Thoracic aorta (tissue), 2 donors: ENCODE measurements around the gene SLC23A2. TPM values are rescaled to one million over a fixed set of nuclear protein-coding genes. Genes with fewer than 3 reads are reported as not detected.

Experiments used
- ATAC-seq: fragments of 150-250 bp; one replicate; pipeline ENCODE4 v1.8.0; 2017; ENCODE audit warnings: low read depth; ENCODE audit not compliant: insufficient number of reproducible peaks, low FRiP score
- DNase-seq: peaks from one replicate; pipeline ENCODE4 v3.0.0-alpha.2; 2020; ENCODE audit warnings: low spot score
- H3K27ac ChIP-seq, 2 donors: fragments of 200-600 bp; sonication (generic); 1 replicate in 1 of 2; 2 replicates in 1 of 2; pipeline ENCODE4 v1.5.1; 2016; ENCODE audit warnings: mild to moderate bottlenecking in 2 of 2, moderate library complexity in 2 of 2
- H3K27me3 ChIP-seq: fragments of 200-600 bp; sonication (generic); replicated peaks from 2 replicates; pipeline ENCODE4 v1.6.0; 2016; ENCODE audit warnings: mild to moderate bottlenecking; ENCODE audit not compliant: insufficient read depth
- H3K36me3 ChIP-seq: fragments of 200-600 bp; sonication (generic); one replicate; pipeline ENCODE4 v1.5.1; 2016
- H3K4me1 ChIP-seq, 2 donors: fragments of 200-600 bp; sonication (generic); 1 replicate in 1 of 2; 2 replicates in 1 of 2; pipeline versions ENCODE4 v1.5.1 to v1.6.0; 2016; ENCODE audit warnings: low read depth in 2 of 2, mild to moderate bottlenecking in 1 of 2; ENCODE audit not compliant: control insufficient read depth in 1 of 2
- H3K4me3 ChIP-seq: fragments of 200-600 bp; sonication (generic); 2 replicates; pipeline ENCODE4 v1.5.1; 2016; ENCODE audit warnings: mild to moderate bottlenecking
- H3K9me3 ChIP-seq: fragments of 200-600 bp; sonication (generic); 2 replicates; pipeline ENCODE4 v1.5.1; 2016
- total RNA-seq, 2 donors: library from RNA; depleted of rRNA; stranded (reverse); fragments of >200 nt; gene quantifications; one replicate each; pipeline versions ENCODE4 v1.1.0 to v1.2.3, GENCODE V29; 2016
- TF ChIP-seq, protein P1 (sequence below): fragments of 200-600 bp; sonication (generic); IDR thresholded peaks from one replicate; pipeline ENCODE4 v1.5.1; 2019; ENCODE audit warnings: antibody characterized with exemption

SLC23A2 gene
- total RNA-seq, 2 donors from 2014 or later: 32.1 to 51.9 TPM

DNA sequence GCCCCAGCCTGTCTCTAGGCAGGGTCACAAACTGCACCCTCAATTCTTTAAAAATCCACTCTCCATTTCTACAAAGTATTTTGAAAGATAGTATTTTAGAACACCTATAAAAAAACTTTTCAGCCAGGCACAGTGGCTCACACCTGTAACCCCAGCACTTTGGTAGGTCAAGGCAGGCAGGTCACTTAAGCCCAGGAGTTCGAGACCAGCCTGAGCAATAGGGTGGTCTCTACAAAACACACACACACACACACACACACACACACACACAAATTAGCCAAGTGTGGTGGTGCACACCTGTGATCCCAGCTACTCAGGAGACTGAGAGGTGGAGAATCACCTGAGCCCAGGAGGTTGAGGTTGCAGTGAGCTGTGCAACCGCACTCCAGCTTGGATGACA, 30.2 kb downstream of the SLC23A2 start:
- Histone ChIP-seq H3K4me3 (no peak overlapping the region), H3K36me3 (peaks cover 2% of the 10 kb centered on the region), H3K27me3 (no peaks in the 10 kb centered on the region), H3K9me3 (no peaks in the 10 kb centered on the region), H3K27ac (no peak overlapping the region), H3K4me1 (peaks cover 8 to 19% of the 10 kb centered on the region in 2 donors)
- DNase-seq (no peak), ATAC-seq (no peak)
- TF ChIP-seq, protein P1, sequence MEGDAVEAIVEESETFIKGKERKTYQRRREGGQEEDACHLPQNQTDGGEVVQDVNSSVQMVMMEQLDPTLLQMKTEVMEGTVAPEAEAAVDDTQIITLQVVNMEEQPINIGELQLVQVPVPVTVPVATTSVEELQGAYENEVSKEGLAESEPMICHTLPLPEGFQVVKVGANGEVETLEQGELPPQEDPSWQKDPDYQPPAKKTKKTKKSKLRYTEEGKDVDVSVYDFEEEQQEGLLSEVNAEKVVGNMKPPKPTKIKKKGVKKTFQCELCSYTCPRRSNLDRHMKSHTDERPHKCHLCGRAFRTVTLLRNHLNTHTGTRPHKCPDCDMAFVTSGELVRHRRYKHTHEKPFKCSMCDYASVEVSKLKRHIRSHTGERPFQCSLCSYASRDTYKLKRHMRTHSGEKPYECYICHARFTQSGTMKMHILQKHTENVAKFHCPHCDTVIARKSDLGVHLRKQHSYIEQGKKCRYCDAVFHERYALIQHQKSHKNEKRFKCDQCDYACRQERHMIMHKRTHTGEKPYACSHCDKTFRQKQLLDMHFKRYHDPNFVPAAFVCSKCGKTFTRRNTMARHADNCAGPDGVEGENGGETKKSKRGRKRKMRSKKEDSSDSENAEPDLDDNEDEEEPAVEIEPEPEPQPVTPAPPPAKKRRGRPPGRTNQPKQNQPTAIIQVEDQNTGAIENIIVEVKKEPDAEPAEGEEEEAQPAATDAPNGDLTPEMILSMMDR: no peak

DNA sequence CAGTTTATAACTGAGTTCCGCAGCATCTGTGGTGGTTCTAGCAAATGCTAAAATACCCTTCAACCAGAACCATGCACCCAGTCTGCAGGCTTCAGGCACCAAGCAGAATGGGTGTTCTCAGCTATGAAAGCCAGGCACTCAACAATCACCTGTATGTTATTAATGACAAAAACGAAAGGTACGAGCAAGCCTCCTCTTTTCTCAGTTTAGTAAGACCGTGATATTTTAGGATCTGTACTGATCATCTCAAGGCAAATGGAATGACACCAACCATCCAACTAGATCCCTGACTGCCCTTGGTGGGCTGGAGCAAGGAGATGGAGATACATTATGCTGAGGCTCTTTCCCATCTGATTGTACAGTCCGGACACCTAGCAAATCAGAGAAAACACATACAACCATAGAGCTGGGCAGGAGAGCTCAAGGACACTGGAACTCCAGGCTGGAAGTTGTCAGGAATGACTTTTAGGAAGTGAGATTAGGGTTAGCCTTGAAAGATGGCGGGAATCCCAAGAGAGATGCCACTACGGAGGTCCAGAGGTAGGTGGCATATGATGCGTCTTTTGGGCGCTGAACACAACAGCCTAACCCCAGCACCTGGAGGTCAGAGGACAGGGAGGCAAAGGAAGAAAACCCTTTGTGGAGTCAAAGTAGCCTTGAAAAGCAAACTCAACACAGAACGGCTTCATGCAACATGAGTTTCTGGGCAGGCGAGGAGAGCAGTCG, 33.4 kb downstream of the SLC23A2 start:
- H3K27ac ChIP-seq: no peak overlapping the region
- no peak overlapping the region for H3K4me3 ChIP-seq
- ATAC-seq: no peak
- no peaks in the 10 kb centered on the region for H3K27me3 ChIP-seq
- TF ChIP-seq, protein P1: no peak
- peaks cover 3 to 6% of the 10 kb centered on the region in 2 donors for H3K4me1 ChIP-seq
- H3K36me3 ChIP-seq: peaks cover 2% of the 10 kb centered on the region
- no peak for DNase-seq
- no peaks in the 10 kb centered on the region for H3K9me3 ChIP-seq

DNA sequence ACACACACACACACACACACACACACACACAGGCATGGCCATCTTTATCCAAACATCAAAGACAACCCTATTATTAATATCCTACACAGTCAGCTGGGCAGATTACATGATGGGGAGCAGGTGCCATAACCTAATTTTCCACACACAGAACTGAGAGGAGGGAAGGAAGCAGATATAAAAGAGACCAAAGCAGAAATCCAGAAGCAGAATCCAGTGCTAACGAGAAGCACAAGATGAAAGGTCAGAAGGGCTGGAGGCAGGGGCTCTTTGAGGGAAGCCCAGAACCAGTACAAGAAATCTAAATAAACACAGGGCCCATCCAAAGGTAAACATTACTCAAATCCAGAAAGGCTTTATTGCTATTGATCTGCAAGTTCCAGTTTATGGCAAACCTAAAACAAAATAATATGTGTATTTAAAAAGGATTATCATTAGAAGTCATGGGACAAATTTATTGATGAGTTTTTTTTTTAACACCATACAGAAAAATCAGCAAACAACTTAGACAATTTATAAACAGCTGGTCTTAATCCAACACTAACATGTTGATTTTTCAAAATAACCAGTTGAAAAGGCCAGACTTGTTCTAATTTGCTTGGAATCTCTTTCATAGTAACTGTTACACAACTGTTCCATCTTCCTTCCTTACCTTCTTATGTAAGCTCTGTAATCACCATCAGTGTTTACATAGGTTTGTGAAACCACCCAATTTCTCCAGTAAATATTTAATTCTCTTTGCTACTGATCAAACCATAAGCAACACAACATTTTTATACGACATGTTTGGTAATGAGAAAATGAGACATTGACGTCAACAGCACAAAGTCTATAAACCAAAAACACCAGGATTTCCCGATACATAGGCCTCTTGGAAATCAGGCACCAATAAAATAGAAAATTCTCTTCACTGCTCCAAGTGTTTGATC, 34.2 kb downstream of the SLC23A2 start:
- H3K4me1 ChIP-seq: no peaks in the 10 kb centered on the region
- peaks cover 2% of the 10 kb centered on the region for H3K36me3 ChIP-seq
- no peak overlapping the region for H3K27ac ChIP-seq
- TF ChIP-seq, protein P1: no peak
- no peak overlapping the region for H3K4me3 ChIP-seq
- no peak for ATAC-seq
- no peaks in the 10 kb centered on the region for H3K9me3 ChIP-seq
- H3K27me3 ChIP-seq: no peaks in the 10 kb centered on the region
- no peak for DNase-seq

DNA sequence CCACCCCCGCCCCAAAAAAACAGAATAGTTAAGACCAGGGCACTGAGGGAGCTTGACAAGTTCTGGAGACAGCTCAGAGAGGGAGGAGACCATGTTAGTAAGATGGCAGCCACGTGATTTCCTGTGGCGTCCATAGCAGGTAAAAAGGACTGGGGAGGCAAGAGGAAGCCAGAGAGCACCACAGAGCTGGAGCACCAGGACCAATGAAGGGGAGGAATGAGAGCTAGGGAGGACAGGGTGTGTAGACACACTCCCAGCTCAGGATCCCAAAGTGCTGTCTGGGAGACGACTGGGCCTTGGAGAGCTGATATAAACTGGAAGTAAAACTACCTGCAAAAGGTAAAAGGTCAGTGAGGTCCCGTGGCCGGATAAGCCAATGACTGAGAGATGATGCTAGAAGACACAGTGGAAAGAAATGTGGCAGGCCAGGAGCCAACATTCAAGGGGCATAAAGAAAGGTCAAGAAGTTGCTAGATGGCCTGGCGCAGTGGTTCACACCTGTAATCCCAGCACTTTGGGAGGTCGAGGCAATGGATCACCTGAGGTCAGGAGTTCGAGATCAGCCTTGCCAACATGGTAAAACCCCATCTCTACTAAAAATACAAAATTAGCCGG, 39.0 kb downstream of the SLC23A2 start:
- H3K27ac ChIP-seq: no peak overlapping the region
- H3K4me3 ChIP-seq: no peak overlapping the region
- peaks cover 3 to 14% of the 10 kb centered on the region in 2 donors for H3K4me1 ChIP-seq
- ATAC-seq: no peak
- DNase-seq: no peak
- H3K9me3 ChIP-seq: no peaks in the 10 kb centered on the region
- no peaks in the 10 kb centered on the region for H3K36me3 ChIP-seq
- TF ChIP-seq, protein P1: no peak
- no peaks in the 10 kb centered on the region for H3K27me3 ChIP-seq

DNA sequence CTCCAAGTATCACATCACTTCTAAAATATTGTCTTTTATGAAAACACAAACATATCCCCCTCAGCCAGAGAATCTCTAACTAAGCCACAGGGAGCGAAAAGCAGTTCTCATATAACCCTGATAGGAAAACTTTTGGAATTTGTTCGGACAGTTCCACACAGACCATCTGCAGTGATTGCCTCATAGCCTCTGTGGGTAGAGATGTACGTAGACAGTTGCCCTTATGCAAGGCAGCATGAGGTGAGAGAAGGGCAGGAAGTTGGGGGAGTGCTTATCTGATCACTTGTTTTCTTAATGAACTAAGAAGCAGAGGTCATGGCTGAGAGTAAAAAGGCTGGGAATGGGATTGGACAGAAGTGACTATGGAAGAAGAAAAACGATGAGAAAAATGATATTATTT, 39.6 kb downstream of the SLC23A2 start:
- Histone ChIP-seq H3K27me3 (no peaks in the 10 kb centered on the region), H3K4me3 (no peak overlapping the region), H3K36me3 (no peaks in the 10 kb centered on the region), H3K27ac (no peak overlapping the region), H3K9me3 (no peaks in the 10 kb centered on the region), H3K4me1 (peaks cover 3 to 14% of the 10 kb centered on the region in 2 donors)
- DNase-seq: no peak
- no peak for ATAC-seq
- TF ChIP-seq, protein P1: no peak
